ENCODE results near the gene CHCHD10. TPM values are rescaled to one million over a fixed set of nuclear protein-coding genes. Genes with fewer than 3 reads are reported as not detected.
A peak's percentile ranks its signal among the peaks of the same experiment; 100 is the strongest.

The CHCHD10 gene
- total and polyA plus RNA-seq, 2 of the 13 experiments (the other 11 are each of a cell fraction or from before 2014, with no cell fraction given): 37.0 to 62.8 TPM

GRCh38 chr22:23767303-23767672 lies 484 bp downstream of the CHCHD10 start:
- POLR2A ChIA-PET: interaction anchor here (0.6 to 6.9 kb wide), 17 partner anchors 7 to 139 kb away, joined by 3 to 89 read pairs (median 6); partner anchors contain the start of genes MIF, SLC2A11, SMARCB1 and VPREB3
- 20% methylated on average over 1 of the region's 27 CpGs for WGBS (ENCODE audit: low lambda C conversion rate)
- TF ChIP-seq MEIS2 (CRISPR knock-in tag; IDR thresholded peaks at IDR 0.05) (no peak), ZNF607 (CRISPR knock-in tag; IDR thresholded peaks at IDR 0.05; ENCODE audit: borderline replicate concordance) (no peak), ZNF451 (CRISPR knock-in tag; IDR thresholded peaks at IDR 0.05) (0 out of 2 replicates have a peak, but pooled peaks have one; percentile 45), THAP9 (CRISPR knock-in tag; IDR thresholded peaks at IDR 0.05; ENCODE audit: borderline replicate concordance) (no peak), ZNF274 (CRISPR knock-in tag; IDR thresholded peaks at IDR 0.05) (no peak), SP2 (CRISPR knock-in tag; IDR thresholded peaks at IDR 0.05) (peak; percentile 26; the same call in 1 of the 2 replicates), ZBTB25 (CRISPR knock-in tag; IDR thresholded peaks at IDR 0.05) (no peak), RERE (CRISPR knock-in tag; IDR thresholded peaks at IDR 0.05; ENCODE audit: low read depth) (no peak), TP53 (CRISPR knock-in tag; conservative IDR thresholded peaks at IDR 0.05) (0 out of 2 replicates have a peak, but pooled peaks have one; percentile 8), ZNF792 (CRISPR knock-in tag; IDR thresholded peaks at IDR 0.05) (no peak), ZNF749 (CRISPR knock-in tag; IDR thresholded peaks at IDR 0.05; ENCODE audit: borderline replicate concordance) (0 out of 2 replicates have a peak, but pooled peaks have one; percentile 15), ZNF564 (CRISPR knock-in tag; IDR thresholded peaks at IDR 0.05) (0 out of 2 replicates have a peak, but pooled peaks have one; percentile 11), ZNF891 (CRISPR knock-in tag; IDR thresholded peaks at IDR 0.05) (no peak), HINFP (CRISPR knock-in tag; IDR thresholded peaks at IDR 0.05; ENCODE audit: low read depth) (no peak)

More at GRCh38 chr22:23767303-23767672, 484 bp downstream of the CHCHD10 start:
- Histone ChIP-seq H3K27me3 (ENCODE audit: control insufficient read depth in 1 of 2, insufficient read depth in 2 of 2, low read length in 2 of 2) (no peaks in the 10 kb centered on the region), H3K36me3 (replicated peaks in 1 of 2; ENCODE audit: control insufficient read depth in 1 of 2, insufficient read depth in 2 of 2, low read length in 2 of 2) (peaks cover 0 to 1% of the 10 kb centered on the region in 2 experiments; a peak in 2 of 5 replicates), H3K27ac (ENCODE audit: extremely low read length, insufficient read depth, low read length) (peak overlapping the region; percentile 88), H3K9me3 (ENCODE audit: low read length) (no peaks in the 10 kb centered on the region), H3K4me3 (replicated peaks in 1 of 3; ENCODE audit: insufficient read depth in 1 of 3, low read depth in 2 of 3, low read length in 3 of 3) (peak overlapping the region; percentile 64 to 98 (median 81)), H3K4me2 (ENCODE audit: low read depth, low read length) (peak overlapping the region; percentile 99), H4K20me1 (ENCODE audit: insufficient read depth, low read length) (no peaks in the 10 kb centered on the region), H3K9ac (ENCODE audit: insufficient read depth, low read depth, low read length) (peak overlapping the region; percentile 79), H3K4me1 (ENCODE audit: insufficient read depth, low read length) (peaks cover 74% of the 10 kb centered on the region), H3K79me2 (ENCODE audit: insufficient read depth, low read length) (peaks cover 7% of the 10 kb centered on the region), H2AFZ (ENCODE audit: low read length) (no peak overlapping the region)
- ATAC-seq (peak; percentile 4), FAIRE-seq (no peak), DNase-seq (ENCODE audit: low spot score) (no peak)
- intact Hi-C loops (cut with micrococcal nuclease; ENCODE audit: unreplicated experiment) (loop anchor here (5.0 kb wide), 1 partner anchor 80 kb away; no protein-coding TSS in a partner anchor), in situ Hi-C loops (cut with HindIII; ENCODE audit: extremely low pct_ligation_motif_present, low pct_unique_long_range_greater_than_20kb) (no loop called here)
- BruUV-seq (replicated peaks): no TSS peak
- CTCF ChIA-PET (ENCODE audit: low intra/inter-chr PET ratio, low total read pairs): interaction anchor here (1.1 to 2.6 kb wide), 3 partner anchors 22 to 82 kb away, joined by 3 to 34 read pairs (median 18); no protein-coding TSS in a partner anchor
